SH-SY5Y (cell line): ENCODE data around the gene ARAP2.

Experiments
- GATA2 ChIP-seq: IDR thresholded peaks from 2 replicates; pipeline ENCODE4 v1.6.1; 2011; ENCODE audit warnings: mild to moderate bottlenecking, low read depth, low read length
- GATA3 ChIP-seq: IDR thresholded peaks from 2 replicates; pipeline ENCODE4 v1.6.1; 2011; ENCODE audit warnings: low read depth, mild to moderate bottlenecking, low read length, moderate library complexity

The ARAP2 gene

GRCh38 chr4:36241771-36242170 is 2.5 kb downstream of the ARAP2 start:
- no peak for TF ChIP-seq GATA3
- no peak for TF ChIP-seq GATA2

DNA sequence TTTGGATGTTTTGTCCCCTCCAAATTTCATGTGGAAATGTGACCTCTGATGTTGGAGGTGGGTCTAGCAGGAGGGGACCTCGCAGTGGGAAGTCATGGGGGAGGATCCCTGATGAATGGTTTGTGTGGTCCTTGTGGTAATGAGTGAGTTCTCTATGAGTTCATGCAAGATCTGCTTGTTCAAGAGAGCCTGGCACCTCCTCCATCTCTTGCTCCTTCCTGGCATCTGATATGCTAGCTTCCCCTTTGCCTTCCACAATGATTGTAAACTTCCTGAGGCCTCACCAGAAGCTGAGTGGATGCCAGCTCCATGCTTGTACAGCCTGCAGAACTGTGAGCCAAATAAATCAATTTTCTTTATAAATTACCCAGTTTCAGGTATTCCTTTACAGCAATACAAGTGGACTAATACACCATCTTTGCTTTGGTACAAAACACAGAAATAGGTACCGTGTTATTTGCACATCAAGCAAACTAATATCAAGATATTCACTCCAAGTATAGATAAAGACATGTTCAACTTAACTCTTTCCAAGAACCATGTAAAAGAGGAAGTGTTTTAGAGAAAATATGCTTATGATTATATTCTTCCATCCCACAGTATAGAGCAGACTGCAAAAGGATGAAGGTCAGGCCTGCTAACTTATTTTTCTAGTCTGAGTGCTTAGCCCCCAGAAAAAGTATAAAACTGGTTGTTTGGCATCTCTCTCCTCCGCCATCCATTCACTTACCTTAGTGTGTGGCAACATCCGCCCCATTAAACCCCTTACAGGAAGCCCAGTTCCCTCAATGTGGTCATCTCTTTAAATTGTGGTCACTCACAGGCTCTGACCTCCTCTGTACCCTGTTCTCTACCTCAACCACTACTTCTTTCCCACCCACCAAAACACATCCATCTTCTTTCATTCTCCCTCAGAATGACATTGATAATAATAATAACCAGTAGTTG is 6.7 kb downstream of the ARAP2 start:
- no peak for TF ChIP-seq GATA2
- TF ChIP-seq GATA3 = no peak

- TF ChIP-seq GATA3 = no peak
- no peak for TF ChIP-seq GATA2
These were observed 8.2 kb downstream of the ARAP2 start for GRCh38 chr4:36236159-36236558.

DNA sequence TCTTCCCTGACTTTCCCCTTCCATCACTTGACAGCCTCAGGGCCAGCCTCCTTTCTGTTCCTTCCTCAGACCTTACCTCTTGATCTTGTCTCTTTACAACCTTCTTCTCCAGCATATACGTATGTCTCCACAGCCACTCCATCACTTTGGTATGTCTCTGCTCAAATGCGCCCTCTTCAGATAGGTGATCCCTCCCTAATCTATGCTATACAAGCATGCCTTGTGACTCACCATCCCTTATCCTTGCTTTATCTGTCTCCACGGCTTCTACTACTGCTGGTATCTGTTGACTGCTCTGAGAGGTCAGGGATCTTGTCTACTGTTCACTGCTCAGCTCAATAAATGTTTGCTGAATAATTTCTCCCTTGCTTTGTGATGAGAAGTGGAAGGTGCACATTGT is 9.0 kb downstream of the ARAP2 start:
- no peak for TF ChIP-seq GATA3
- no peak for TF ChIP-seq GATA2

GRCh38 chr4:36233567-36234266 is 10.6 kb downstream of the ARAP2 start:
- TF ChIP-seq GATA2 (no peak), GATA3 (no peak)

- TF ChIP-seq GATA2 (no peak), GATA3 (no peak)
These were observed 13.8 kb downstream of the ARAP2 start for GRCh38 chr4:36230534-36230933.

- no peak for TF ChIP-seq GATA3
- no peak for TF ChIP-seq GATA2
These were observed 16.4 kb downstream of the ARAP2 start for GRCh38 chr4:36227913-36228312.

- TF ChIP-seq GATA2 = no peak
- no peak for TF ChIP-seq GATA3
These were observed 17.7 kb downstream of the ARAP2 start for GRCh38 chr4:36226430-36227227.

- TF ChIP-seq GATA2 (no peak), GATA3 (no peak)
These were observed 19.1 kb downstream of the ARAP2 start for GRCh38 chr4:36224972-36225903.

DNA sequence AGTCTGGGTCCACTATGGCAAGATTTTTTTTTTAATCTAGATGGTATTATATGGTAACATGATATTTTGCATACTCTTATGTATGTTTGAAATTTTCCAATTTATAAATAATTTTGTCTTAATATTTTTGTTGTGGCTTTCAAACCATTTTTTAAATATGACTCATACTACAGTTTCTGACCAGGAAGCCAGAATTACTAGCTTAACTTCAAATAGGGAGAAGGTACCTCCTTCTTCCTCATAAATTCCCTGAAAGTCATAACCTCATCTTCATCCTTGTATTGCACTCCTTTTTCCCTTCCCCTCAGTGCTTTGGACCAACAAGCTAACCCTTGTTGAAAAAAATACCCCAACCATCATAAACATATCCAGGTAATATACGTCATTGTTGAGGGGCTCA is 21.6 kb downstream of the ARAP2 start:
- TF ChIP-seq GATA3 = no peak
- TF ChIP-seq GATA2 = no peak

DNA sequence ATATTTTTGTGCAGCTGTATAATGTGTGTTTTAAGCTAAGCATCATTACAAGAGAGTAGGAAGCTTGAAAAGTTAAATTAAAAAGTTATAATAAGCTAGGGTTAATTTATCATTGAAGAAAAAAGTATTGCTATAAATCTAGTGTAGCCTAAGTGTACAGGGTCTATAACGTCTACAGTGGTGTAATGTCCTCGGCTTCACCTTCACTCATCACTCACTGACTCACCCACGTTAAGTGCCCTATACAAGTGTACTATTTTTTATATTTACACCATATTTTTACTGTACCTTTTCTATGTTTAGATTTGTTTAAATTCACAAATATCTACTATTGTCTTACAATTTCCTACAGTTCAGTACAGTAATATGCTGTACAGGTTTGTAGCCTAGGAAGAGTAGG is 23.5 kb downstream of the ARAP2 start:
- TF ChIP-seq GATA2 (no peak), GATA3 (no peak)

DNA sequence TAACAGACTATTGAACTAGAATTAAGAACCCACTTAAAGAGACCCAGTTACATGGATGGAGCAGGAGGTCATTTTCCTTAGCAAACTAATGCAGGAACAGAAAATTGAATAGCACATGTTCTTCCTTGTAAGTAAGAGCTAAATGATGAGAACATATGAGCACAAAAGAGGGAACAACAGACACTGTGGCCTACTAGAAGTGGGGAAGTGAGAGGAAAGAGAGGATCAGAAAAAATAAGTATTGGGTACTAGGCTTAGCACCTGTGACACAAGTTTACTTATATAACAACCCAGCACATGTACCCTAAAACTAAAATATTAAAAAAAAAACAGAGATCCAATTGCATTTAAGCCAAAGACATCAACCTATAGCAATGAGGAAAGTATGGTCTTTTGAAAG is 26.2 kb downstream of the ARAP2 start:
- TF ChIP-seq GATA3 (no peak), GATA2 (no peak)

DNA sequence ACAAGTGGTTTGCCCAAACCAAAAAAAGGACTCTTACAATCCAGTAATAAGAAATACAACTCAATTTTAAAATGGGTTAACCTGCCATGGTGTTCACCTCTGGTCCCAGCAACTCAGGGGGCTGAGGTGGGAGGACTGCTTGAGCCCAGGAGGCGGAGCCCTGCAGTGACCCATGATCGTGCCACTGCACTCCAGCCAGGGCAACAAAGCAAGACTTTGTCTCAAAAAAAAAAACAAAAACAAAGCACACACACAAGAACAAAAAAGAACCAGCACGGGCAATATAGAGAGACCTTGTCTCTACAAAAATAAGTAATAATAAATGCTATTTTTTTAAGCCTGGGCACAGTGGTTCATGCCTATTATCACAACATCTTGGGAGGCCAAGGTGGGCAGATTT is 28.7 kb downstream of the ARAP2 start:
- TF ChIP-seq GATA3 (no peak), GATA2 (no peak)
